ENCODE results near the gene AIFM3.

The AIFM3 gene

DNA sequence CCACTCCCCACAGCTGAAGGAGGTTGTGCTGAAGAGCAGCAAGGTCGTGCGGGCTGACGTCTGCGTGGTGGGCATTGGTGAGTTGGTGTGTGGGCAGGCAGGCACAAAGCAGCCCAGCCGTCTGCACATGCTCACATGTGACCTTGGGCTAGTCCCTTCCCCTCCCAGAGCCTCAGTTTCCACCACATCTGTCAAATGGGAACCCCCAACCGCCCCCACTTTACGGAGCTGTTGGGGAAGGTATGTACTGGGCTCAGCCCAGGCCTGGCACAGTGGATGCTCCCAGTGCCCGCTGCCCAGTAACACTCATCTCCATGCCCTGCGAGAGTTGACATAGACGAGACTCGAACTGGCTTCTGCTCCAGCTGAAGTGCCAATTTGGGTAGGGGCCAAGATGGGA, 10.0 kb downstream of the AIFM3 start:
- no peak for DNase-seq

DNA sequence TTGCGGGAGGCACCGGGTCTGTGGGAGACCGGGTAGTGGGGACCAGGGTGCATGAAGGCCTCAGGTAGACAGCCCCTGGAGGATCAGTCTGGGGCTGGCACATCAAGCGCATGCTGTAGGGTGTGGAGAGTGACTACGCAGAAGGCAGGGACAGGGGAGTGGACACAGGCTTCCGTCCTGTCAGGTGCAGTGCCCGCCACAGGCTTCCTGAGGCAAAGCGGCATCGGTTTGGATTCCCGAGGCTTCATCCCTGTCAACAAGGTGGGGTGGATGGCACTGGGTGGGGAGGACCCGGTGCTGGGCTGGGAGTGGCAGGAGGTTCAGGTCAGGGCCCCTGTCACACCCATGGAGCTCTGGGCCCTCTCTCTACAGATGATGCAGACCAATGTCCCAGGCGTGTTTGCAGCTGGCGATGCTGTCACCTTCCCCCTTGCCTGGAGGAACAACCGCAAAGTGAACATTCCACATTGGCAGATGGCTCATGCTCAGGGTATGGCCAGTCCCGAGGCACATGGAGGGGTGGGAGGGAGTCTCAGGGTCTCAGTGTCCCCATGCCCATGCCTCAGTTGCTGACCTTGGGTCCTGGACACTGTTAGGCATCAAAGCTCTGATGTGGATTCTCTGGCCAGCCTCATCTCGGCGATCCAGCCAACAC, 10.6 kb downstream of the AIFM3 start:
- no peak for DNase-seq

DNA sequence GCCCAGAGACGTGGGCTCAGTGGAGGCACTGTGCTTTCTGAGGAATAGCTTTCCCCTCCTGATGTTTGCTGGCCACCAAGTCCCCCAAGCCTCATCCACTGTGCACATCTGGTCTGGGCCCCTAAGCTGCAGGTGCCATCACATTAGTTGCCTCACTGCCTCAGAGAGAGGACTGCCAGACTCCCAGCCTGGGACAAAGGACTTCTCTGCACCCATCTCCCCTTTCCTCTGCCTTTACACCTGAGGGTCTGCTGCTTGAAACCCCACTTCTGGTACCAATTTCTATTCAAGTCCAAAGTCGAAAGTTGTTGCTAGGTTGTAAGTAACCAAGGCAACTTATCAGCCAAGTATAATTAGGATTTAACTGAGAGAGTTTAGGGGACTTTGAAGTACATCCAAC, 11.4 kb downstream of the AIFM3 start:
- no peak for DNase-seq

DNA sequence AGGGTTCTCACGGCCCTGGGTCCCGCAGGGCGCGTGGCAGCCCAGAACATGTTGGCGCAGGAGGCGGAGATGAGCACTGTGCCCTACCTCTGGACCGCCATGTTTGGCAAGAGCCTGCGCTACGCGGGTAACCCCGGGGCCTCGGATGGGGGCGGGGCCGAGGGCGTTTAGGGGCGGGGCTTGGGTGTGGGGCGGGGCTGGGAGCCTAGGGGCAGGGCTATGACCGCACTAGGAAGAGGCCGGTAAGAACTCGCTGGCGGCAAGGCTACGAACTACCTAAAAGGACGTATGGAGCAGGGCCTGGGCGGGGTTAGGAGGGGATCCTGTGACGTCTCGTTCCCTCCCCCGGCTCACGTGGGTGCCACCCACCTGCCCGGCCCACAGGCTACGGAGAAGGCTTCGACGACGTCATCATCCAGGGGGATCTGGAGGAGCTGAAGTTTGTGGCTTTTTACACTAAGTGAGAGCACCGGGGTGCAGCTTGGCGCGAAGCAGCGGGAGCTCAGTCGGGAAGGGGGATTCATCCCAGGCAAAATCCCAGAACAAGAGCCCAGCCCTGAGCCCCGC, 12.3 kb downstream of the AIFM3 start:
- DNase-seq, result peak; percentile 72

DNA sequence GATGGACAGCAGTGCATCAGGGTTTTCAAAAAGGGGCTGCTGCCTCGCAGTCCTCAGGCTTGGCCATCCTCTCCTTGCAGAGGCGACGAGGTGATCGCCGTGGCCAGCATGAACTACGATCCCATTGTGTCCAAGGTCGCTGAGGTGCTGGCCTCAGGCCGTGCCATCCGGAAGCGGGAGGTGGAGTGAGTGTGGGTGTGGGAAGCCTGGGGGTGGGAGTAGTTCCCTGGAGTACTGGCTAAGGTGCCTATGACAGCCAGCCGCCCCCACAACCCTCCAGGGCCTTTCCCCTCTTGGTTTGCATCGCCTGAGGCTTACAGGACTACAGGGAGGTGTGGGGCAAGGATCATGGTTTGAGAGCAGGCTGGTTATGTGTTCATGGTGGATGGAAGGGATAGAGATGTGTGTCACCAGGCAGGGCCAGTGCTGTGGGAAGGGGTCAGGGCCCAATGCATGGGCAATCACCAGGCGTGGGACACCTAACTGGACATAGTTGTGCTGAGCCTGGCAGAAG, 12.9 kb downstream of the AIFM3 start:
- DNase-seq, result no peak

DNA sequence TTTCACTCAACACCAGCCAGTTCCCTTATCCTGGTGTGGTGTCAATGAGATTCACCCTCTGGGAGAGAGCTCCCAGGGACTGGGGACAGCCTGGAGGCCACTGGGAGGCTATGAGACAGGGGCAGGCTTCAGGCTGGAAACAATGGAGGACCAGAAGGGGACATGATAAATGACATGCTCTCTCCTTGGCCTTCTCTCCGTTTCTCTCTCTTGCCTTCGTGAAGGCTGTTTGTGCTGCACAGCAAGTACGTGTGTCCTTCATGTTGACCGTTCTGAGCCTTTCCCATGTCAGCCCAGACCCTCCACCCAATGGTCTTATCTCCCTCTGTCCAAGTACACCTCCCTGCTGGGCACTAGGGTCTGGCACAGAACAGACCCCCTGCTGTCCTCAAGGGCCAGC, 13.5 kb downstream of the AIFM3 start:
- DNase-seq, result no peak

DNA sequence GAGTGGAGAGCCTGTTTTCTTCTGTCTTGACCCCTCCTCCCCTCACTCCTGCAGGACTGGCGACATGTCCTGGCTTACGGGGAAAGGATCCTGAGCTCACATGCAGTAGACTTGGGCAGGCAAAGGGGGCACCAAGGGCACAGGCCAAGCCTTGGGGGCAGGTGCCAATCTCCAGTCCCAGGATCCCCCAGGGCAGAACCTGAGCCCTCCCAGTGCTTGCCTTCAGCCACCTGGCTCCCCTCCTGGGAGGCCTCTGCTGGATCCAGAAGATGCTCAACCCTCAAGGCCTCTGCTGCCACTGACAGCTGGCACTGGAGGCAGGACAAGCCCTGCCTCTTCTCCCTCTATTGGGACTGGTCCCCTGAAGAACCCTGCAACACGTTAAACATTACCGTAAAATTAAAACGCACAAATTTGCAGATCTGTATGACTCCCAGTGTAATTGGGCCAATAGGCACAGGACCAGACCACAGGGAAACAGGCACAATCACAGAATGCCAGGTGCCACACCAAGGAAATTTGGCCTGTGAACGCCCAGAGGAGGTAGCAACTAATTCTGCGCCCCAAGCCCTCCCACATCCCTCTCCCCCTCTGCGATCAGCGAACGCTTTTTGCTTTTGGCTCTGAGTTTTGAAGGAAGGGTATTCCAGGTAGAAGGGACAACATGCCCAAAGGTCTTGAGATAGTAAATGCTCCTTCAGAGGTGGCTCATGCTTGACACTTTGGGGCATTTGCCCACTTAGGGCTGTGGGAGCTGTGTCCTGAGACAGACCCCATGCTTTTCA, 14.1 kb downstream of the AIFM3 start:
- DNase-seq, result no peak

DNA sequence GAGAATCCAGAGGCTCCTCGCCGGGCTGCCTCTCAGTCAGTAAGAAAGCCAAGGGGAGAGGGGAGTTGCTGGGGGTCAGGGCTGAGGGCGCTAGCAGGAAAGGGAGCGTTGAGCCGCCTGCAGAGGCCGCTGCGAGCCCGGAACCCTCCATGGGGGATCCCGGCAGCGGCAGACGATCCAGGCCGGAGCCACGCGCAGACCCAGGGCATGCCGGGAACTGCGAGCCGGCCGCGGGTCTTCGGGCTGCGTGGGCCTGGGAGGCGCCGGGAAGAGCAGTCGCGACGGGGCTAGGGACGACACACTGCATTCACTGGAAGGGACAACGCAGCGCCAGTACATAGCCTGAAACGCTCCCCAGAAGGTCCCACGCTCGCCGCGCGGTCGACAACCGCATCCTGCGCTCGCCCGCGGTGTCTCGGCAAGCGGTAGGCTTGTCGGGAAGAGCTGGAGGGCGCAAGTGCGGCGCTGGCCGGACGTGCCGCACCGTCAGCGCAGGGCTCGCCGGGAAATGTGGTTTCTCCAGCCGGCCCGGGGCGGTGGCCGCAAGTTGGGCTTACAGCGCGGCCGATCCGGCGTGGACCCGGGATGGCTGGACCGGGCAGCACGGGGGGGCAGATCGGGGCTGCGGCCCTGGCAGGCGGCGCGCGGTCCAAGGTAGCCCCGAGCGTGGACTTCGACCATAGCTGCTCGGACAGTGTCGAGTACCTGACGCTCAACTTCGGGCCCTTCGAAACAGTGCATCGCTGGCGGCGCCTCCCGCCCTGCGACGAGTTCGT, 14.9 kb downstream of the AIFM3 start, which contains the start of gene LZTR1:
LZTR1 (plus strand) TSS at position 511 of the 776 bp plus-strand sequence; CDS start at position 586, 75 bp downstream.
- DNase-seq, result peak; percentile 65

DNA sequence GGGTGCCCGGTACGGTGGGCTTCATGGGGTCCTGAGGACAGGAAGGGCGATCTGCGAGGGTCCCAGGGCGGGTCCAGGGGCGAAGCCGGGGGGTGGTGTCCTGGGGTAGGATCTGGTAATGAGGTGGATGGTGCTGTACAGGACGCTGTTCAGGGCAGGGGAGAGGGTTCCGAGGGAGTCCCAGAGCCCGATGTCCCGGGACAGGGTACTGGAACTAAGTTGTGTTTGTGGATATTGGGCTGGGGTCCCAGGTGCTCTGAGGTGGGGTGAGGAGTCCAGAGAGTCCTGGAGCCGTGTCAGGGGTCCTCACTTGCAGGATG, 15.5 kb downstream of the AIFM3 start:
- no peak for DNase-seq

DNA sequence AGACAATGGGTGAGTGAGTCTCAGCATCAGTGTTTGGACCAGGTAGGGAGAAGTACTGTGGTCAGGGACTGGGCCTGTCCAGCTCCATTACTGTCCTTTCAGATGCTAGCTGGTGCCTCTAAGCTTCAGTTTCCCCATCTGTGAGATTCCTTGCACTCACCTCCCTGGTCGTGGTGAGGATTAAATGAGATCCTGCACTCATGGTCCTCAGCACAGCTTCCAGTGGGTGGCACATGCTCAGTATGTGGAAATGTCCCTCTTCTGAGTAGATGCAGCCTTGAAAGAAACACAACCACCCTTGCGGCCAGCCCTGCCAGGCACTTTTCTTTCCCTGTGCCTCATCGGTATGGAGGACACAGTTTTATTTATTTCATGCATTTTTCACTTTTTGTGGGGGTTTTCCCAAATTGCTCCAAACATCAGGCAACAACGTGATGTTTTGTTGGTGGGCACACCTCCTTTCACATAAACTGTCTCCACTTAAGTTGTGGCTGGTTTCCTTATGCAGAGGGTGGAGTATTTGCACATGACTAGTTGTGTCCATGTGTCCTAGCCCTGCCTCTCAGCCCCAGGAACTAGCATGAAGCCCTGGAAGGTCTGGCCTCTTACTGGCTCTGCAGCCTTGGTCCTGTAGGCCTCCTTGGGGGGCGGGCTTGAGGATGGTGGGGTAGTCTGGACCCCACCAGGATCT, 16.2 kb downstream of the AIFM3 start:
- DNase-seq, result no peak

DNA sequence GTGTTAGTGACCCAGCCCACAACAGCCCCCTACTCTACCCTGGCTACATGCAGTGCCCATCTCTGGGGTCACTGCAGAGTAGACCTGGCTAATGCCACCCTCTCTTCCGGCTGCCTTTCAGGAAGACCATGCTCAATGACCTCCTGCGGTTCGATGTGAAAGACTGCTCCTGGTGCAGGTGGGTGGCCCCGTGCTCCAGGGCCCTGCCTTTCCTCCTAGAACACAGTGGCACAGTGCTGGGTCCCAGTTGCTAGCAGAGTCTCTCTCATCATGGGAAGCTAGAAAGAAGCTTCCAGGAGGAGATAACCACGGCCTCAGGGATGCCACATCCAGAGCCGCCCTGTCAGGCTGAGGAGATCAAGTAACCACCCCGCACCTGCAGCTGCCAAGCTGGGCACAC, 18.7 kb downstream of the AIFM3 start:
- no peak for DNase-seq

DNA sequence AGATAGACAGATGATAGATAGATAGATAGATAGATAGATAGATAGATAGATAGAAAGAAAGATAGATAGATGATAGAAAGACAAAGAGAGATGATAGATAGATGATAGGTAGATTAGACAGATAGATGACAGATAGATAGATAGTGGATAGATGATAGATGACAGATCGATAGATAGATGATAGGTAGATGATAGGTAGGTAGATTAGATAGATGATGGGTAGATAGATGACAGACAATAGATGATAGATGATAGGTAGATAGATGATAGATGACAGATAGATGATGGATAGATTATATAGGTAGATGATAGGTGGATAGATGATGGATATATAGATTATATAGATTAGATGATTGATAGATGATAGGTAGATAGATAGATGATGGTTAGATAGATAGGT, 19.3 kb downstream of the AIFM3 start:
- DNase-seq, result no peak

DNA sequence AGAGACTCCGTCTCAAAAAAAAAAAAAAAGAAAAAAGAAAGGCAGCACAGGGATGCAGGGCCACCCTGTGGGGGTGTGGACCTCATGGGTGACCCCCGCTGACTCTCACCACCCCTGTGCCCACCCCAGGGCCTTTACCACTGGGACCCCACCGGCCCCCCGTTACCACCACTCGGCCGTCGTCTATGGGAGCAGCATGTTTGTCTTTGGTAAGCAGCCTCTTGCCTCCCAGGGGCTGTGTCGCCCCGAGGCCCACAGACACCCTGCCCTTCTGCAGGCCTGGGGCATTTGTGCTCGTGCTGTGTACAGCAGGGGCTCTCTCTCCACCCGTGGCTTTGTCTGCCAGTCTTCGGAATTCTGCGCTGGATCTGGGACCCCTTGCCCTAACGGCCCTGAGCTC, 20.3 kb downstream of the AIFM3 start:
- no peak for DNase-seq

DNA sequence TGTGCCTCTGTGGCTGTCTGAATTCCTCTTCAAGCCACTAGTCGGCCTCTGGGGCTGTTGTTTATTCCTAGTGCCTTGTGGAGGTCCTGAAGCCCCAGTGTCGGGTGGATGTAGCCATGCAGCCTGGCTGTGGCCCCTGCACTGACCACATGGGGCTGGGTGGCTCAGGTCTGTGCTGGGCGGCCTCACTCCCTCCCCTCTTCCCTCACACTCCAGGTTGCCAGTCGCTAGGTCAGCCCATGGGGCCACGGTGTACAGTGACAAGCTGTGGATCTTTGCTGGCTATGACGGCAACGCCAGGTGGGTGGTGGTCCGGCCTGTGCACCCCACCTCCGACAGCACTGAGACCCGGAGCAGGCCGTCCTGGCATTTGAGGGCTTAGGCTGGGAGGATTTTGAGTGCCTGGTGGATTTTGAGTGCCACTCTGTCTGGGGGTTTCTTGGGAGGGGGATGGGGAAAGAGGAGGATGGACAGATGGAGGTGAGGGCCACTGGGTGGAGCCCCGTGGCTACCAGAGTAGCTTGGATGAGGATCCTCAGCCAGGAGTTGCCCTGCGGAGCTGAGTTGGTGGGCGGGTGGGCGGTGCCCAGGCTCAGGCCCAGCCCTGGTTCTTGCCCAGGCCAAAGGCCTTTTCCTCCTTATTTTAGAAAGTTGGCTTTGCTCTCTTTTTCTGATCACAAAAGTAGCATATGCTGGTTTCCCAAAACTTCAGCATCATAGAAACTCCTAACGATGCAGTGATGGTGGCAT, 21.7 kb downstream of the AIFM3 start:
- no peak for DNase-seq

DNA sequence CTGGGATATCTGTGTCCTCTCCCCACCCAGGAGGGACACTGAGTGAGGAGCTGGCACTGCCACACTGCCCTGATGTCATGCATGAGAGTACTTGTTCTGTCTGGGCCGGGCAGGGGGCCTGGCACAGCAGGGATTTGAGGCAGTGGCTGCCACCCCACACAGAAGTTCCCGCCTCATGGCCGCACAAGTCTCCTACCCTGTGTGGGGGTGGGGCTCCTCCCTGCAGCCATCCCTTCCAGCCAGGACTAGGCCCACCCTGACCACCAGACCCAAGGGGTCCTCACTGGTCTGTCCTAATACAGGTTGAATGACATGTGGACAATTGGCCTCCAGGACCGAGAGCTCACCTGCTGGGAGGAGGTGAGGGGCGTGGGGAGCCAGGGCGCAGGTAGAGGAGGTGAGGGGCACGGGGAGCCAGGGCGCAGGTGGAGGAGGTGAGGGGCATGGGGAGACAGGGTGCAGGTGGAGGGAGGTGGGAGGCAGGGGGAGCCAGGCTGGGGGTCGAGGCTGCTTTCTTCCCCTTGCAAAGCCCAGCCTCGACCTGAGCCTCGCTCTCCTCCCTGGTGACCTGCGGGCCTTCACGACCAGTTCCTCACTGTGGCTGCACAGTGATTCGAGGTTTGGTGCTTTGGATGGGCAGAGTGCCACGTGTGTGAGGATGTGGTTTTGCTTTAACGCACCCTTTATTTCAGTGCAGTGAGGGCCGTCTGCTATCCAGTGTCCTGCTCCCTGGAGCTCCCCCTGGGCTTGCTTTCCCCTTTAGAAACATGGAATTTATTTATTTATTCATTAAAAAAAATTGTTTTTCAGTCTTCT, 22.5 kb downstream of the AIFM3 start:
- no peak for DNase-seq

DNA sequence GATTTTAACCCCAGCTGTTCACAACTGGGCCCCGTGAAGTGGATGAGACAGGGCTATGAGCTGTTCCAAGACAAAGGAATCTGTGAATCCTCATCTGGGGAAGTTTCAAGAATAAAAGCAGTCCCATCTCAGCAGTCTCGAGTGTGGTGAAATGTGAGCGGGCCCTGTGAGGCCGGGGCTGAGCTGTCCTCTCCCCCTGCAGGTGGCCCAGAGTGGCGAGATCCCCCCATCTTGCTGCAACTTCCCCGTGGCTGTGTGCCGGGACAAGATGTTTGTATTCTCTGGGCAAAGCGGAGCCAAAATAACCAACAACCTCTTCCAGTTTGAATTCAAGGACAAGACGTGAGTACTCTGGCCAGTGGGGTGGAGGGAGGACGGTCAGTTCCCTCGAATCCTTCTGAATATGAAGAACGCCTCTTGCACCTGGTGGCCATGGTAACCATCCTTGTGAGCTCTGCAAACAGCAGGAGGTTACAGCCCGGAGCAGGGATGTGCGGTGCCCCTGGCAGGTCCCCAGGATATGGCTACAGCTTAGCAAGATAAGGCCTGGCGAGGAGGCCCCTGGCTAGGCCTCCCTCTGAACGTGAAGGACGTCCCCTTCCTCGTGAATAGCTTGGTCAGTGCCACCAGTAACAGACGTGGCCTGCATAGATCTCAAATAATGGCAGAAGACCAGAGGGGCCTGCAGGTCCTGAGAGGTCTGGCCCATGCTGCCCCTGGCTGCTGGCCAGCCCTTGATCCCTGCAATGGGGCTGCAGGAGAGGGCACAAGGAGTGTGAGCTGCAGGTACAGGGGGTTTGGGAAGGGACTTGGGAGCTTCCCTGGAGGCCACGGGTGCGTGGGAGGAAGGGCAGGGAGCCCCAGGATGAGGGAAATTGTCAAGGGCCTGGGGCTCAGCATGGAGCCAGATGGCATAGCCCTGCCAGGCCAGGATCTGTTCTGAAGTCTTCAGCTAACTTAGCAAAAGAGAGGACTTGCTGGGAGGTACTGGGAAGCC, 23.4 kb downstream of the AIFM3 start:
- DNase-seq, result no peak

DNA sequence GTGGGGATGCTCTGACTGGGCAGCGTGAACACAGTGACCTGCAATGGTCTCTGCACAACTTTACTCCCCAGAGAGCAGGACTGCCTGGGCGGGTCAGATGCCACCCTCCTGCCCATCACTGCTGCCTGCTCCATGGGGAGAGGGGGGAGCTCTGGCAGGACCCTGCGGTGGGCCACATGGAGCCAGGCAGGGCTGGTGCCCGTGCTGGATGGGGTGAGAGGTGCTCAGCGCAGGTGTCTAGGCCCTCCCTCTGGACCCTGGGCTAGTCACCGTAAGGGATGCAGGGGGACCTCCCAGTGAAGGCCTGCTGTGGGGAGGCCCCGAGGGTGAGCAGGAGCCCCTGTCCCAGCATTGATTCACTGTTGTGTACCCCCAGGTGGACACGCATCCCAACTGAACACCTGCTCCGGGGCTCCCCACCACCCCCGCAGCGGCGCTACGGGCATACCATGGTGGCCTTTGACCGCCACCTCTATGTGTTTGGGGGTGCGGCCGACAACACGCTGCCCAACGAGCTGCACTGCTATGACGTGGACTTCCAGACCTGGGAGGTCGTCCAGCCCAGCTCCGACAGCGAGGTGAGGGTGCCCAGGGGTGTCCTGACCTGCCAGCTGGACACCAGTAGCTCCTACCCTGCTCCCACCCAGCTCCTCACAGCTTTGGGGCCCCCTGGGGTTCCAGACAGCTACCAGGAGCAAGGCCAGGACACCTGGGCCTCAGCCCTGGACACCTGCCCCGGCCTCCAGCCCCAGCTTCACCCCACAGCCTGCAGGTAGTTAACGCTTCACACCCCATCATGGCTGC, 24.4 kb downstream of the AIFM3 start:
- DNase-seq, result no peak

DNA sequence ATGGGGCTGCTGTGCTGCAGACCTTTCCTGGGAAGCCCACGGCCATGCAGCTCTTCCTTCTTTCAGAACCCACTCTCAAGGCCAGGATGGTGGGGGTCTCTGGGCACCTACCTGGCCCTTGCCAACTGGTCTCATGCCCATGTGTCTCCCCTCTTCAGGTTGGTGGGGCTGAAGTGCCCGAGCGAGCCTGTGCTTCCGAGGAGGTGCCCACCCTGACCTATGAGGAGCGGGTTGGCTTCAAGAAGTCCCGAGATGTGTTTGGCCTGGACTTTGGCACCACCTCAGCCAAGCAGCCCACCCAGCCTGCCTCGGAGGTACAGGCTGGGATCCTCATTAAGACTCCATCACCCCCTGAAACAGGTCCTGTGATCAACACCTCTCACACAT, 25.0 kb downstream of the AIFM3 start:
- no peak for DNase-seq

Measured in CD4-positive, alpha-beta T cell treated with Interleukin-10 for 1 hour (primary cell).